AG08395 (cell line): ENCODE measurements around the gene GPR4.
"Not testable (repeated sequence)": the region's sequence is repeated elsewhere in the genome, so short reads cannot be mapped to it uniquely, and the experiment has no call there.

Experiments used
- DNase-seq: peaks from one replicate; pipeline ENCODE4 v3.0.0; 2012; ENCODE audit warnings: mixed read lengths, low spot score

The GPR4 gene

GRCh38 chr19:45601524-45602374, at the start of gene GPR4:
Gene GPR4, minus strand, starts transcription at chr19:45602212. Its CDS starts 10,346 bp downstream, at chr19:45591866.
- peak; percentile 28 for DNase-seq

- DNase-seq = no peak
Measured at GRCh38 chr19:45650722-45651121, 48.7 kb upstream of the GPR4 start.

GRCh38 chr19:45646345-45646698, 44.3 kb upstream of the GPR4 start:
- DNase-seq = no peak

GRCh38 chr19:45645631-45646344, 43.8 kb upstream of the GPR4 start:
- peak; percentile 98 for DNase-seq

- DNase-seq = no peak
Measured at GRCh38 chr19:45645068-45645630, 43.1 kb upstream of the GPR4 start.

GRCh38 chr19:45643927-45644771, 42.1 kb upstream of the GPR4 start:
- DNase-seq = no peak

- peak; percentile 79 for DNase-seq
Measured at GRCh38 chr19:45643024-45643926, 41.3 kb upstream of the GPR4 start.

GRCh38 chr19:45641274-45642105, 39.5 kb upstream of the GPR4 start:
- peak; percentile 62 for DNase-seq

- DNase-seq = no peak
Measured at GRCh38 chr19:45640849-45641273, 38.8 kb upstream of the GPR4 start.

GRCh38 chr19:45638930-45639729, 37.1 kb upstream of the GPR4 start, which contains the start of gene EML2:
Gene EML2, minus strand, starts transcription at chr19:45639397. Its CDS starts 21 bp downstream, at chr19:45639376.
- peak; percentile 53 for DNase-seq

- peak; percentile 26 for DNase-seq
Measured at GRCh38 chr19:45637890-45638667, 36.1 kb upstream of the GPR4 start.

GRCh38 chr19:45636902-45637301, 34.9 kb upstream of the GPR4 start:
- no peak for DNase-seq

- no peak for DNase-seq
Measured at GRCh38 chr19:45636275-45636674, 34.3 kb upstream of the GPR4 start.

GRCh38 chr19:45632468-45633196, 30.6 kb upstream of the GPR4 start:
- peak; percentile 99 for DNase-seq

- peak; percentile 87 for DNase-seq
Measured at GRCh38 chr19:45630463-45630862, 28.5 kb upstream of the GPR4 start.

GRCh38 chr19:45629704-45630103, 27.7 kb upstream of the GPR4 start:
- no peak for DNase-seq

- DNase-seq = not testable (repeated sequence)
Measured at GRCh38 chr19:45628219-45628618, 26.2 kb upstream of the GPR4 start.

GRCh38 chr19:45623984-45624383, 22.0 kb upstream of the GPR4 start:
- DNase-seq = no peak
